ELF-1 (cell line): ENCODE measurements around the gene STK24.

Source experiments
- DNase-seq: peaks from one replicate; pipeline ENCODE4 v3.0.0-alpha.2; 2016; ENCODE audit warnings: low read depth, low spot score

Gene STK24

DNA sequence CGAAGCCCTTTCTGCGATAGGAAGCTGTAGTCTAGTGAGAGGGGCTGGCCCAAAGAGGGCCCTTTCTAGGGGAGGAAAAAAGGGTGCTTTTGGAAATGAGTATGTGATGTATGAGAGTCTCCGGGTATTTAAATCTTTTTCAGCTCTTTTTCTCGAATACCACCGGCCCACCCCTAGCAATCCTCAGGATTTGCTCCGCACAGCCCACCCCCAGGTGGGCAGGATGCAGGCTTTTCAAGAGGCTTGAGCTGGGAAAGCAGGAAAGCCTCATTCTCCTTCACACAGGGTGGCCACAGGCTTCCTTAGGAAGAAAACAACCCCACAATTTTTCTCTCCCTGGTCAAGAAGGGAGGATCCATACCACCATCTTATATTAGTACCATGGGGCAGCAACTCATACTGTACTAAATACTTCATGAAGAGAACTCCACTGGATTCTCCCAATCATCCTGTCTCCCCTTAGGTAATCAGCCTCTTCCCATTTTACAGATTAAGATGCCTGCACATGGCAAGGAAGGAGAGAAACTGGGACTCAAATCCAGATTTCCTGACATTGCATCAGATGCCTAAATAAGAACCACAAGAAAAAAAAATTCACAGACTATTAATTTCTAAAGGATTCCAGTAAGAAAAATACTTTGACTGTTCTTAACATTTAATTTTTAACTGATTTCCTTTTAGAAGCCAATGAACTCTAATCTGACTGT, 84.4 kb downstream of the STK24 start:
- DNase-seq, result no peak

DNA sequence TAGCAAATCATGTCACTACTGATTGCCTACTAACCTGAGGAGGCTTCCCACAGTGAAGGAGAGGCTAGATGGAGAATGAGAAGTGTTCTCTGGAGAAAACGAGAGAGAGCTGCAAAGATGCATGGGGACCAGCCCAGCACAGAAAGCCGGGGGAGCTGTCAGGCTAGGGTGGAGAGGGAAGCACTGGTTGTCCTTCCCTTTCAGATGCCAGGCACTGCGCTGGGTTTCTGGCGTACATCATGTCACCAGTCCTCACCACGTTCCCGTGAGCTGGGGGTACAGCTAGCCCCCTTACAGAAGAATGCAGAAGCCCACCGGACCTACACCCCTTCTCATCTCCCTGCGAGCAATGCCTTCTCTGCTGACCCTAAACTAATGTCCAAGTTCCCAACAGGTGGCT, 86.0 kb downstream of the STK24 start:
- no peak for DNase-seq

DNA sequence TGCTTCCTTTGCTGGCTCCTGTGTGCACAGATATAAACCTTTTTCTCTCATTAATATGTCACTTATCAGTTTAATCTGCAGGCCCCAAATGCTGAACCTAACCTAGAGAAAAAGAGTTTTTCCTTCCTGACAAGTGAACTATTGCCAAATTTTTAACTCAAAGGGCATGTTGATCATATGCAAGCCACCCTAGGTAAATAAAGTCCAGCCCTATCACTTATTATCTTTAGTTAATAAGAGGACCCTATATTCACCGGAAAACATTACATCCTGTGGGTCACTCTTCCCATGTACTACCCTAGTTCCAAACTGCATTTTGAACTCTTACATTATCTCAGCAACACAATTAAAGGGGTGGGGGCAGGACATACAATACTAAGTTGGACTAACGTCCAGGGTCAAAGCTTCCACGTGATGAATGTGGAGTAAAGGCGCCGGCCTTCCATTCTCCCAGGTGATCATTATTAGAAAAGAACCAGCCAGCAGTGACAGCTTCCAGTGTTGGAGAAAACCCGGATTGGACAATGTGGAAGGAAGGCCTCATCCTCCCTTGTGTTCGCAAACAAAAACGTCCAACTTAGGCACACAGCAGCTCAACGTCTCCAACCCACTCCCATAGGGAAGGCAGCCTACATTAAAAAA, 86.6 kb downstream of the STK24 start:
- no peak for DNase-seq

DNA sequence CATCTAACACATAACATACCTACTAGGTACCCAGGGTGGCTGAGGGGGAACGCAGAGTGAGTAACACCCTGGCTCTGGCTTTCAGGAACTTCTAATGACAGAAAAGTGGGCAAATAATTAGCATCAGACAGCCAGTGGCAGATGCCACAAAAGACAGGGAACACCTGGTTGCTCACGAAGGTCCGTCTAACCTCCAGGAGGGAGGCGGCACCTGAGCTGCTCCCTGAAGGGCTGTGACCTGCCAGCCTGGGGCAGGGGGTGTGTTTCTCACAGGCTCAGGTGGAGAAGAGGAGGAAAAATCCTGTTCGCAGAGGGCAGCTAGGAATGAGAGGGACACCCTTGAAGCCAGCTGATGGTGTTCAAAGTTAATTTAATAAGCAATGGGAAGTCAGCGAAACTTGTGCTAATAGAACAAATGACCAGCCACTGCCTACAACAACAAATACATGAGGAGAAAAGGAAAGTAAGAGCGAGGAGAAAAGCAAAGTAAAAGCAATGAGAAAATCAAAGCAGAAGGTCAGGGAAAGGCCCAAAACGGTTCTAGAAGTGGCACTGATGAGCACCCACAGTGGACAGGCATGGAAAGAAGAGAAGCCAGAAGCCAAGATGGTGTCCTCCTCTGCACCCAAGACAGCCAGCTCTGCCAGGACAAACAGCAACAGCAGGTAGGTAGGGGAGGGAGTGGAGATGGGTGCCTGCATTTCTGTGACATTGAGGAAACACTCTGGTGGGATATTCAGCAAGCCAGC, 87.3 kb downstream of the STK24 start:
- DNase-seq, result no peak

DNA sequence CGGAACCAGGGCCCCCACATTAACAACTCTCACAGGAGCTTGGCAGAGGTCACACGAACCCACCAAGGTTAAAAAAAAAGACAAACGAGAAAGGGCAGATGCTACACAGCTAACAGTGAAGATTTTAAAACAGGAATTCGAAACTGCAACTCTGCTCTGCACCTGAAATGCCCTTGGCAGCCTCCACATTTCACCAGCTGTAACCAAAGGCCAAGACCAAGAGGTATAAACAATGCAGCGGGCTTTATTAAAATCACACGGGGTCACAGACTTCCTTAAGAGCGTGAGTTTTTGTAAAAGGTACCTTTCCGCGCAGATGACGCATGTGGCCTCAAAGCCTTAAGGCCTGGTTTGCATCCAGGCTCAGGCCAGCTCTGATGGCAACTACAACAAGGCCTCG, 88.2 kb downstream of the STK24 start:
- no peak for DNase-seq

DNA sequence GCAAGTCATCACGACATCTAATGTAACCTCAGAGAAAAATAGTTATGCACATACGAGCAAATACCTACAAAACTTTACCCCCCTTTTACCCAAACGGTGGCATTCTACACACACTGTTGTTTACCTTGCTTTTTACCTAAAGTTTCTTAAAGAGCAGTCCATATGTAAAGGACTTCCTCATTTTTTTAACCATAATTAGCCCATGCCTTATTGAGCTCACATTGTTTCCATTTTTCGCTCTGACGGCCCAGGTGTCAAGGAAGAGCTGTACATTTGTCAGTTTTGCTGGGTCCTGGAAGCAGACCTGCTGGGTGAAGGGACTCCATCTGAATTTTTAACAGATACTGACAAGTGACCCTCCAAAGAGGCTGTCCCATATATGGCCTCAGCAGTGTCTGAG, 89.4 kb downstream of the STK24 start:
- no peak for DNase-seq

DNA sequence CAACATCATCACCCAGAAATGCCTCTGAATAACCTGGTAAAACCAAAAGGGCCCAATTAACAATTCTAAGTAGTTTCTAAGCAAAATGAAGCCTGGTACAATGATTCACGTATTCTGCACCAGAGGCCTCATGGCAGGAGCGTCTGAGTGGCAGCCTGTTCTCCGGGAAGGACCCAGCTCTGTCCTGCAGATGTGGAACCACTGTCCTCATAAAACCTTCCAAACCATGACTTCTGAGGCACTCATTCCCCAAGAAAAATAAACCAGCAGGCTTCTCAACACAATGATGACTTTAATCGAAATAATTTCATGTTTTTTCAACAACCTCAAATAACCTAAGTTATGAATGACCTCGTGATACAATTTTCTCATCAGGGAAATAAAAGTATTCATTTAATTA, 89.9 kb downstream of the STK24 start:
- DNase-seq, result no peak

DNA sequence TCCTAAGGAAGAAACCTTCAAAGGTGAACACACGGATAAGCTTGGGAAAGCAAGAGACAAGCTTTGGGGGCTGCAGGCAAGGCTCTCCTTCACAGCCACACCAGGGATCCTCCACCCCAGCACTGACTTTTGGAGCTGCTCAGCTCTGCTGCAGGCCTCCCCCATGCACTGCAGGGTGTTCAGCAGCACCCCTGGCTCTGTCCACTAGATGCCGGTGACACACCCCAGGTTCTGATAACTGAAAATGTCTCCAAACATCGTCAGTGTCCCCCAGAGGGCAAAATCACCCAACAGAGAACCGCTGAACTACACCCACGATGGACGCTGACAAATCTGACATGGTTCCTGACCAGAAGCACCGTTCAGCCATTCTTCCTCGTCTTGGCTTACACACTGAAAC, 90.5 kb downstream of the STK24 start:
- no peak for DNase-seq

DNA sequence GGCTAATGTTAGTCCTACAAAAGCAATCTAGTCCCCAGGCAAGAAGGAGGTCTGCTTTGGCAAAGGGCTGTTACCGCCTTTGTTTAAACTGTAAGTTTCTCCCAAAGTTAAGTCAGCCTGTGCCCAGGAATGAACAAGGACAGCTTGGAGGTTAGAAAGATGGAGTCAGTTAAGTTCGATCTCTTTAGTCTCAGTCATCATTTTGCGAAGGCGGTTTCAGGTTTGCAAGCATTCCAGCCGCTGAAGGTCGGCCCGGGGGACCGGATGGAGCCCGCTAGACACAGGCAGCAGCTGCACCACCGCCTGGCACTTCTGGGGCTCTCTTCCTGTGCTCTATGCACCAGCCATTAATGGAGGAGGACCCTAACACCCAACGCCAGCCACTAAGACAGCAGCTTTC, 91.3 kb downstream of the STK24 start:
- no peak for DNase-seq

DNA sequence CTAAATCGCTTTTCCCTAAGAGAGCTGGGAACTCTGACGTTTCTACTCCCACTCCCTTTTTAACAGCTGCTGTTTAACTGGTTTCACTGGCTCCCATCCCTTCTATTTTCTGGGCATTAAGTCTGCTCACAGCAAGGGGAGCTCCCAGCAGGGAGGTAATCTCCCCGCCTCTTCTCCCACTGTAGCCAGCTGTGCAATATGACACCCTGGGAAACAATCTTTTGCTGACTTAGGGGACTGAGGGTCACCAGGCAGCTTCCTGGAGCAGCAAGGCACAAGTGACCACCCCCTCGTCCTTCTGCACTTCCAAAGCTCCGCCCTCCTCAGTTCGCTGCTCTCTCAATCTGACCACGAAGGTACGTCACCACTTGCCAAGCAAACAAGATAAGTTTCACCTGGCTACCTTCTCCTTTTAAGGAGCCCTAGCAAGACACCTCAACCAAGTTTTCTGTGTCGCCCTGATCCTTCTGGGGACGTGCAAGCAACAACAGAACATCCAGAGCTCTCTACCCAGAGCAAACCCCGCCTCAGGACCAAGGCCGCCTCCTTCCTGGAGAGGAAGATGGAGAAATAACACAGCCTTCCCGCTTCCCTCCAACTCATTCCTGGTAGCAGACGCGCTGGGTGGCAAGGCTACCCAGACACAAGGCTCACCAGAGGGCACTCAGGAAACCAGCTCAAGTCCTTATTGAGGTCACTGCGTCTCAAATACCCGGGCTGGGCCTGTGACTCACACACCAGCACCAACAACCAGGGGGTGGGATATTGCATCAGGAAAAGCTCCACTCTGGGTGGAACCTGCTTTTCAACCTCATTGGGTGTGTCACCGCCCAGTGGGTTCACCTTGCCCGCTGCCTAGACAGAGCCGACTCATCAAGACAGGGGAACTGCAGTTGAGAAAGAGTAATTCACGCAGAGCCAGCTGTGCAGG, 92.4 kb downstream of the STK24 start:
- DNase-seq, result peak; percentile 93

DNA sequence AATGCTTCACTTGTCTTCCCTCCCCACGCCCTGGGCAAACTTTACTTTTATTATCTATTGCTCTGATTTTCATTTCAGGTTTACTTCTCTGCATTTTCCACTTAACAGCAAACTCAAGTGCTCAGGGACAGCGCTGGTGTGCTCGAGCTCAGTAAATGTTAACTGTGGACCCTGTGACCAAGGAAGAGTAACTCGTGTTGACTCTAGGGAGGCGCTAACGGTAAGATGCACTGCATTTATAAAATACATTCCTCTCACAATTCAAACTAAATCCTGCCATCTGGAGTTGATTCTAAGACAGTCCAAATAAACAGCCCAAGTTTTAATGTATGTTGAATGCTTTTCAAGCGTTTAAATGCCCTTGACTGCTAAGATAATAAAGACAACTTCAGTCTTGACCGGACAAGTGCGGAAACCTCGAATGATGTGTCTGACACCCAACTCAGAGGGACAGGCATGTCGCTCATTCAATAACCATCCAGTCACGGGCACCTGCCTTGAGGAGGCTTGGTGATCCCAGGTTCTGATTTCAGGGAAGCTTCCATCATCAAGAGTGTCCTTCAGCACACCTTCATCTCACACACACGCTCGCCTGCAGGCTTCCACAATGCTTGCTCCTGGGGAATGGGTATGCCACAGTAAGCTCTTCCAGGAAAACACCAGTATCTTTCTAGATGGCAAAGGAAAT, 93.2 kb downstream of the STK24 start:
- DNase-seq, result no peak

DNA sequence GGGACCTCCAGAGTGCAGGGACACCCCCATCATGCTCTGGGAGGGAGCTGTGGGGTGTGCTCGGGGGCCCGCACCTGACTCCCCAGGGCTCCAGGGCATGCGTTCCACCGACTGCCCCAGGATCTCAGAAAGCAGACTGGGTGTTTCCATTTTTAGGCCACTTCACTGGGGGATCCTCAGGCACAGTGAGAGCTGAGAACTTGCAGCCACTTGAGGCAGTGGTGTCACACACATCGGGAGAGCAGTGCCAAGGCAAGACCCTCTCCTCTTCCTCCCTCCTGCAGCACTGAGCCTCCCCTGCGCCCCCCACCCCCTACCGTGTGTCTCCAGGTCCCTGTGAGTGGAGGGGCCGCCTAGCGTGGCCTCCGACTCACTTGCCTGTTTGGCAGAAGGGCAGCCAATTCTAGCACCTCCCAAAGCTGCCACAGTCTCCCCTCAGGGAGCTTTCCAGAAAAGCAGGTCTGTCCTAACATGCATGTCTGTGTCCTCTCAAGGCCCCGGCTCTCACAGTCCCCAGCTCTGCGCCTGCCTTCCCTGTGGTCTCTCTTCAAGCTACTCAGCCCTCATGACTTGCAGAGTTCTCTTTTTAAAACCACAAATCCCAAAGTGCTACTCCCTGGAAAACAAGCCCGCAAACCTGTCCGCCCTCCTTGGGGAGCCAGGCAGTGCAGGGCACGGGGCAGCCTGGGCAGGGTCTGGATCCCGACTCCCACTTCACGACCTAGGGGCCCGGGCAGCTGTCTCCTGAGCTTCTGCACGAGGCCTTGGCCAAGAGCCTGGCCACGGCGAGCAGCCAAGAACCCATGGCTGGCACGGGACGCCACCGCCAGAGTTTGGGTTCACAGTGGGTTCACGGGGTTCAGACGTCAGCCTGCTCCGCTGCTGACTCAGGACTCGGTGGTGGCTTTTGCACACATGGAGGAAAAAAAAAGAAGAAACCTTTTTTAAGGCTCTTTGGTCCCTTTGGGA, 94.1 kb downstream of the STK24 start:
- DNase-seq, result peak; percentile 72

DNA sequence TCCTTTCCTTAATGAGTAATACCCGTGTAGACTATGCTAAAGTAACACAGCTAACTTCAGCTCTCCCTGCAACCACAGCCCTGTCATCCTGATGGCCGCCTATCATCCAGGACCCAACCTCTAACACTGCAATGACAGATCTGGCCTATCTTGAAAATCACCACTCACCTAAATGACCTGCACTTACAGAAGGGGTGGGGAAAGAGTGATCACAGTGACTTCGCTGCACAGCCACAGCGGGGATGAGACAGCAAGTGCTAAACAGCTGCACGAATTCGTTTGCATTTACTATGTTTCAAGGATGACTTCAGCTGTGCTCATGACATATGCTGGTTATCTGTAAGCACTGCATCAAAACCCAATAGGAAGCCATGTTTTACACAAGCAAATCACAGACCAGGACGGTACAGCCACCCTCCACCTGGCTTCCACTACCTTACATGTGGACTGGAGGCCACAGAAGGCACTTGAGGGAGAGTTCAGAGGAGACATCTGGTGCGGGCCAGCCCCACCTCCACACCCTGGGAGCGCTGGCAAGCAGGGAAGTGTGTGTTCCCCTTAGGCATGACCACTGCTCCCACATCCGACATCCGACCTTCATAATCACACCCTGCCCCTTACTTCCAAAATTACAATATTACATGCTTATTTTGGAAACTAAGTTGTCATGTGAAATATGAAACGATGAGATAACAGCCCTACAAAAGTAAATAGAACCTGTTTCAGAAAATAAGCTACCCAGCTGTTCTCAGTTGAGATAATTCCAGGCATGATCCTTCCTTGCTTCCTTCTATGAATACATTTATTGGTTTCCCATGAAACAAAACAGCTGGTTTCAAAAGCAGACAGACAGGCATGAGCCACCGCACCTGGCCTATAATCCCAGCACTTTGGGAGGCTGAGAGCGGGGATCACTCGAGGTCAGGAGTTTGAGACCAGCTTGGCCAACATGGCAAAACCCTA, 95.7 kb downstream of the STK24 start:
- DNase-seq, result no peak

DNA sequence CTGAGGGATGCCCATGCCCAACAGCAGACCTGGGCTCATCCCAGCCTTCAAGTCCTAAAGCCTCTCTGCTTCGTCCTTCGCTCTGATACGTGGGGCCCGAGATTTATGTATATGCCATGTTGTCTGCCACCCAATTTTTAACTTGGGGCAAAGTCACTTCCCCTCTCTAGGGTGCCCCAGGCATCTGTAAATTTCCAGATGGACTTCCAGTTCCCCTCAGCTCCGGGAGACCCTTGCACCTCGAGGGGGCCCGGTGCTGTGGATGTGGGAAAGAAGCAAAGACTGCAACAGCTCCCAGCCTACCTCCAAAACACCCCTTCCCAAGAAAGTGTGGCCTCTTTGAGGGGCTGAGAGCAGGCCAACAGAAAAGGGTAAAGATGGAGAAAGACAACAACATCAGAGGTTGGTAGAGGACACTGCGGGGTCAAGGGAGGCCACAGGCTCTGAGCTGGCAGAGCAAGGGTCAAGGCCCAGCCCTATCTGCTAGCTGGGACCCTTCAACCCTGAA, 97.4 kb downstream of the STK24 start:
- no peak for DNase-seq

DNA sequence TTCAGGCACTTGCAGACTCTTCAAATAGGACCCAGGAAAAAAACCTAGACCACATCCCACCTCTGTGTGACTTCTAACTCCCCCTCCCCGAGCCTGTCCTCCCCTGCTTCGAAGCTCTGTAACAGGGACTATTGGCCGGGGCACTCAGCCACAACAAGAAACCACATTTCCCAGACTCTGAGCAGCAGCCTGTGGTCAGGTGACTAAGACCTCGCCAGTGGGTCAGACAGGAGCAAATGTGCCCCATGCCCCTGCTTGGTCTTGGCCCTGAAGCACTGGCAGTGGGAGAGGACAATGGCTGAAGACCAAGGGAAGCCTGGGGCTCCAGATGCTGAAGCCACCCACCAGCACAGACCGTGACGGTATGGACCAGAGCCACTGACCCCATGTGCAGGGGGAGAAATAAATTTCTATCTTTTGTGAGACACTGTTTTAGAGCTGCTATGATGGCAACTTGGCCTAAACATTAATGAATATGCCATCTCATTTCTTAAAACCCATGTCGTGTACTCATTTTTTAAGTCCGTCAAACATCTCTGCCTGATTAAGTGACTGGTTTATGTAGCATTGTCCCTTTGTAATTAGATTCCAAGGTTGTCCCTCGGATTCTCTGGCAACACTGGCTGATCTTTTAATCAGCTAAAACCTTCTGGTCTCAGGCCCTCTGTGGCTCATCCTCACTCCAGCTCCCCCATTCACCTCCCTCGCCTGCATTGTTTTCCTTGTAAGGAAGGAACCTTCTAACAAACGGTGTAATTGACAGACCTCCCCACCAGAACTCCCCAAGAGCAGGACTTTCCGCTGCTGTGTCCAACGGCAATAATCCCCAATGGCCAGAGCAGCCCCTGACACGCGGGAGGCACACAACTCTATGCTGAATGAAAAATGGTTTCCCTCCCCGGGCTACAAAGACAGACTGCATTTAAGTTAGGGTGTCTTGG, 98.4 kb downstream of the STK24 start:
- peak; percentile 53 for DNase-seq

DNA sequence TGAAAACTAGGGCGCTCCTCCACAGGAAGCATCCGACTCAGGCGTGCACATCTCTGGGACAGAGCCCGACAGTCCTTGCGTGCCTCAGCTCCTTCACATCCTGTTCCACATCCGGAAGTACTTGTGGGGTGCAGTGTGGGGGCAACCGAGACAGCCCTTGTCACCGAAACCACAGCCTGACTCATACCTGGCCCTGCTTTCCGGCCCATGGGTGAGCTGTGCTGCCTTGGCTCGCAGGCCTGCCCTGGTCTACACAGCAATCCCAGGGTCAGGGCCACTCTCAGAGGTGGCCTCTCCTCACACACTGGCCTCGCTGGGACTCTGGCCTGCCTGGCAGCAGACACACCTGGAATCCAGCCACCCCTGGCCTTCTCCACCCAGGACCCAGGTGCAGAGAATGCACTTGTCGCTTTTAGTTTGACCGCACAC, 100.4 kb downstream of the STK24 start:
- peak; percentile 59 for DNase-seq

DNA sequence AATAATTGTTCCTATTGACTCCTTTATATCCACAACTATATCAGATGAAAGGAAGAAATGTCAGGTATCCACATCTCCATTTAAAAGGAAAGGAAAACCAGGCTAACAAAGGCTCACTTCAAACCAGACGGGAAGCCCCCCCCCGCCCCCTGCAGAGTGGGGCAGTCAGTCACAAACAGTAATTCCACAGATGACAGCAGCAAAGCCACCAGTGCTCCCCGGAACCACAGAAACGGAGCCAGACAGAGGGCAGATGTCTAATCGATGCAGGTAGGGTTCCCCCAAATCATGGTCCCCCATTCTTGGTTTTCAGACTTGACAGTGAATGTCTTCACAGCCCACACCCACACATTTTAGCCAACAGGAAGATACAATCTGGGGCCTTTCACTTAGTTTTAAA, 100.8 kb downstream of the STK24 start:
- DNase-seq, result peak; percentile 76
